Measurements from ENCODE around the gene LY6G6C. TPM values are rescaled to one million over a fixed set of nuclear protein-coding genes. Genes with fewer than 3 reads are reported as not detected.
A peak's percentile ranks its signal among the peaks of the same experiment; 100 is the strongest.

Gene LY6G6C
- total and polyA plus RNA-seq, 2 of the 13 experiments (the other 11 are each of a cell fraction or from before 2014, with no cell fraction given) = 0.15 TPM; not detected in 1

GRCh38 chr6:31712296-31712695 is 9.2 kb downstream of the LY6G6C start:
- H3K4me1 ChIP-seq (ENCODE audit: insufficient read depth, low read length) = peaks cover 27% of the 10 kb centered on the region
- WGBS (ENCODE audit: low lambda C conversion rate) = 63% methylated on average over 7 of the region's 8 CpGs
- H3K36me3 ChIP-seq (replicated peaks in 1 of 2; ENCODE audit: control insufficient read depth in 1 of 2, insufficient read depth in 2 of 2, low read length in 2 of 2) = no peaks in the 10 kb centered on the region
- H3K79me2 ChIP-seq (ENCODE audit: insufficient read depth, low read length) = no peaks in the 10 kb centered on the region
- no peak for DNase-seq (ENCODE audit: low spot score)
- H3K9ac ChIP-seq (ENCODE audit: insufficient read depth, low read depth, low read length) = no peak overlapping the region
- no peak overlapping the region for H3K4me3 ChIP-seq (replicated peaks in 1 of 3; ENCODE audit: insufficient read depth in 1 of 3, low read depth in 2 of 3, low read length in 3 of 3)
- TF ChIP-seq ZNF224 (CRISPR knock-in tag; IDR thresholded peaks at IDR 0.05) = no peak
- TF ChIP-seq HNRNPL (IDR thresholded peaks at IDR 0.05; ENCODE audit: low read depth, low read length) = peak; percentile 79; the same call in 1 of the 2 replicates
- intact Hi-C loops (cut with micrococcal nuclease; ENCODE audit: unreplicated experiment) (no loop called here), in situ Hi-C loops (cut with HindIII; ENCODE audit: extremely low pct_ligation_motif_present, low pct_unique_long_range_greater_than_20kb) (no loop called here)
- H4K20me1 ChIP-seq (ENCODE audit: insufficient read depth, low read length) = no peaks in the 10 kb centered on the region
- H3K27me3 ChIP-seq (ENCODE audit: control insufficient read depth in 1 of 2, insufficient read depth in 2 of 2, low read length in 2 of 2) = peaks cover 11 to 47% of the 10 kb centered on the region in 2 experiments; a peak in 4 of 5 replicates
- no peak overlapping the region for H2AFZ ChIP-seq (ENCODE audit: low read length)
- ChIA-PET CTCF (ENCODE audit: low intra/inter-chr PET ratio, low total read pairs) (no interaction called here), POLR2A (interaction anchor here (5.1 kb wide), 1 partner anchor 10 kb away, joined by 31 read pairs; the partner anchor contains the start of gene ABHD16A)
- FAIRE-seq = no peak
- no peaks in the 10 kb centered on the region for H3K9me3 ChIP-seq (ENCODE audit: low read length)
- no peak overlapping the region for H3K27ac ChIP-seq (ENCODE audit: extremely low read length, insufficient read depth, low read length)
- no TSS peak for BruUV-seq (replicated peaks)
- no peak; the same call in 2 of the 3 replicates for ATAC-seq
- H3K4me2 ChIP-seq (ENCODE audit: low read depth, low read length) = no peak overlapping the region

DNA sequence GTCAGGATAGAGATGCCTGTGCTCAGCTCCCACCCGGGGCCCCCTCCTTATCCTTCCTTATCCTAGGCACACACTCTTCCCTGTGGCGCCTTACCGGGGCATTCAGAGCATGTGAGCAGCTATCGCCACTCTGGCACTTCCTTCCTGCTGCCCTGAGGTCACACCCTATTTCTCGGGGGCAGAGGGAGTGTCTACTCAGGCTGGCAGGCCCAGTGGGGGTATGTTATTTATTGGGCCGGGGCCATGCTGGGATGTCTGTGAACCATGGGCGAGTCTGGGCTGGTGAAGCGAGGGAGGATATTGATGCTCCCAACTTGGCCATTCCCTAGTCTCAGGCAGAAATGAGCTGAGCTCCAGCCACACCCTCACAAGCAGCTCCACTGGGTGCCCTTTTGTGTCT is 10.3 kb downstream of the LY6G6C start:
- ATAC-seq = no peak
- no TSS peak for BruUV-seq (replicated peaks)
- TF ChIP-seq, protein P1, sequence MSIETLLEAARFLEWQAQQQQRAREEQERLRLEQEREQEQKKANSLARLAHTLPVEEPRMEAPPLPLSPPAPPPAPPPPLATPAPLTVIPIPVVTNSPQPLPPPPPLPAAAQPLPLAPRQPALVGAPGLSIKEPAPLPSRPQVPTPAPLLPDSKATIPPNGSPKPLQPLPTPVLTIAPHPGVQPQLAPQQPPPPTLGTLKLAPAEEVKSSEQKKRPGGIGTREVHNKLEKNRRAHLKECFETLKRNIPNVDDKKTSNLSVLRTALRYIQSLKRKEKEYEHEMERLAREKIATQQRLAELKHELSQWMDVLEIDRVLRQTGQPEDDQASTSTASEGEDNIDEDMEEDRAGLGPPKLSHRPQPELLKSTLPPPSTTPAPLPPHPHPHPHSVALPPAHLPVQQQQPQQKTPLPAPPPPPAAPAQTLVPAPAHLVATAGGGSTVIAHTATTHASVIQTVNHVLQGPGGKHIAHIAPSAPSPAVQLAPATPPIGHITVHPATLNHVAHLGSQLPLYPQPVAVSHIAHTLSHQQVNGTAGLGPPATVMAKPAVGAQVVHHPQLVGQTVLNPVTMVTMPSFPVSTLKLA (IDR thresholded peaks at IDR 0.05) = no peak
- TF ChIP-seq ZNF773 (CRISPR knock-in tag; IDR thresholded peaks at IDR 0.05; ENCODE audit: borderline replicate concordance) = no peak
- TF ChIP-seq, protein P2, sequence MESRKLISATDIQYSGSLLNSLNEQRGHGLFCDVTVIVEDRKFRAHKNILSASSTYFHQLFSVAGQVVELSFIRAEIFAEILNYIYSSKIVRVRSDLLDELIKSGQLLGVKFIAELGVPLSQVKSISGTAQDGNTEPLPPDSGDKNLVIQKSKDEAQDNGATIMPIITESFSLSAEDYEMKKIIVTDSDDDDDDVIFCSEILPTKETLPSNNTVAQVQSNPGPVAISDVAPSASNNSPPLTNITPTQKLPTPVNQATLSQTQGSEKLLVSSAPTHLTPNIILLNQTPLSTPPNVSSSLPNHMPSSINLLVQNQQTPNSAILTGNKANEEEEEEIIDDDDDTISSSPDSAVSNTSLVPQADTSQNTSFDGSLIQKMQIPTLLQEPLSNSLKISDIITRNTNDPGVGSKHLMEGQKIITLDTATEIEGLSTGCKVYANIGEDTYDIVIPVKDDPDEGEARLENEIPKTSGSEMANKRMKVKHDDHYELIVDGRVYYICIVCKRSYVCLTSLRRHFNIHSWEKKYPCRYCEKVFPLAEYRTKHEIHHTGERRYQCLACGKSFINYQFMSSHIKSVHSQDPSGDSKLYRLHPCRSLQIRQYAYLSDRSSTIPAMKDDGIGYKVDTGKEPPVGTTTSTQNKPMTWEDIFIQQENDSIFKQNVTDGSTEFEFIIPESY (CRISPR knock-in tag; IDR thresholded peaks at IDR 0.05) = no peak
- no peak for TF ChIP-seq MAFG (CRISPR knock-in tag; IDR thresholded peaks at IDR 0.05)
- no peak for TF ChIP-seq BORCS8-MEF2B (CRISPR knock-in tag; IDR thresholded peaks at IDR 0.05)
- TF ChIP-seq ZSCAN9 (CRISPR knock-in tag; IDR thresholded peaks at IDR 0.05; ENCODE audit: borderline replicate concordance) = no peak
- TF ChIP-seq, protein P3, sequence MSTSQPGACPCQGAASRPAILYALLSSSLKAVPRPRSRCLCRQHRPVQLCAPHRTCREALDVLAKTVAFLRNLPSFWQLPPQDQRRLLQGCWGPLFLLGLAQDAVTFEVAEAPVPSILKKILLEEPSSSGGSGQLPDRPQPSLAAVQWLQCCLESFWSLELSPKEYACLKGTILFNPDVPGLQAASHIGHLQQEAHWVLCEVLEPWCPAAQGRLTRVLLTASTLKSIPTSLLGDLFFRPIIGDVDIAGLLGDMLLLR (CRISPR knock-in tag; IDR thresholded peaks at IDR 0.05) = no peak
- no peak for TF ChIP-seq ETV6 (CRISPR knock-in tag; conservative IDR thresholded peaks at IDR 0.05)
- TF ChIP-seq FOXJ3 (CRISPR knock-in tag; IDR thresholded peaks at IDR 0.05; ENCODE audit: borderline replicate concordance) = no peak
- no peak for TF ChIP-seq BCL6 (CRISPR knock-in tag; IDR thresholded peaks at IDR 0.05)
- TF ChIP-seq ZNF580 (CRISPR knock-in tag; IDR thresholded peaks at IDR 0.05; ENCODE audit: borderline replicate concordance, low read depth) = no peak
- no peak for TF ChIP-seq KMT2A (CRISPR knock-in tag; IDR thresholded peaks at IDR 0.05)
- TF ChIP-seq ZSCAN20 (CRISPR knock-in tag; IDR thresholded peaks at IDR 0.05; ENCODE audit: borderline replicate concordance) = no peak
- TF ChIP-seq ZNF703 (CRISPR knock-in tag; IDR thresholded peaks at IDR 0.05; ENCODE audit: borderline replicate concordance) = no peak

More for the DNA sequence above, 10.3 kb downstream of the LY6G6C start:
- WGBS (ENCODE audit: low lambda C conversion rate) = 53% methylated on average over 8 of the region's 8 CpGs
- ChIA-PET POLR2A (interaction anchor here (0.9 to 5.1 kb wide), 2 partner anchors 9 to 26 kb away, joined by 3 to 31 read pairs; partner anchors contain the start of gene ABHD16A), CTCF (ENCODE audit: low intra/inter-chr PET ratio, low total read pairs) (no interaction called here)
- H3K36me3 ChIP-seq (replicated peaks in 1 of 2; ENCODE audit: control insufficient read depth in 1 of 2, insufficient read depth in 2 of 2, low read length in 2 of 2) = no peaks in the 10 kb centered on the region
- H3K79me2 ChIP-seq (ENCODE audit: insufficient read depth, low read length) = no peaks in the 10 kb centered on the region
- peaks cover 24% of the 10 kb centered on the region for H3K4me1 ChIP-seq (ENCODE audit: insufficient read depth, low read length)
- no peak for DNase-seq (ENCODE audit: low spot score)
- no peak overlapping the region for H3K4me2 ChIP-seq (ENCODE audit: low read depth, low read length)
- H3K27ac ChIP-seq (ENCODE audit: extremely low read length, insufficient read depth, low read length) = no peak overlapping the region
- intact Hi-C loops (cut with micrococcal nuclease; ENCODE audit: unreplicated experiment) (no loop called here), in situ Hi-C loops (cut with HindIII; ENCODE audit: extremely low pct_ligation_motif_present, low pct_unique_long_range_greater_than_20kb) (no loop called here)
- H3K4me3 ChIP-seq (replicated peaks in 1 of 3; ENCODE audit: insufficient read depth in 1 of 3, low read depth in 2 of 3, low read length in 3 of 3) = no peak overlapping the region
- peaks cover 11 to 48% of the 10 kb centered on the region in 2 experiments; a peak in 4 of 5 replicates for H3K27me3 ChIP-seq (ENCODE audit: control insufficient read depth in 1 of 2, insufficient read depth in 2 of 2, low read length in 2 of 2)
- FAIRE-seq = no peak
- H4K20me1 ChIP-seq (ENCODE audit: insufficient read depth, low read length) = no peaks in the 10 kb centered on the region
- no peak overlapping the region for H3K9ac ChIP-seq (ENCODE audit: insufficient read depth, low read depth, low read length)
- H3K9me3 ChIP-seq (ENCODE audit: low read length) = no peaks in the 10 kb centered on the region
- H2AFZ ChIP-seq (ENCODE audit: low read length) = no peak overlapping the region

All from HepG2 (cell line).